Prostate gland (tissue), 2 donors: ENCODE measurements around the gene ABHD17C. TPM values are rescaled to one million over a fixed set of nuclear protein-coding genes. Genes with fewer than 3 reads are reported as not detected.

ENCODE experiments used
- DNase-seq: peaks from one replicate; pipeline ENCODE4 v3.0.0-alpha.2; 2019; ENCODE audit warnings: low spot score
- H3K27ac ChIP-seq, 2 donors: fragments of 200-600 bp; sonication (generic); 2 replicates each; pipeline ENCODE4 v1.5.1; 2017 to 2019
- H3K27me3 ChIP-seq: fragments of 200-600 bp; sonication (generic); replicated peaks from 2 replicates; pipeline ENCODE4 v1.5.1; 2019; ENCODE audit not compliant: insufficient read depth
- H3K36me3 ChIP-seq, 2 donors: fragments of 200-600 bp; sonication (generic); 1 replicate in 1 of 2; 2 replicates in 1 of 2; pipeline versions ENCODE4 v1.5.1 to v1.8.1; 2017 to 2019
- H3K4me1 ChIP-seq: fragments of 200-600 bp; sonication (generic); replicated peaks from 2 replicates; pipeline ENCODE4 v1.5.1; 2019
- H3K4me3 ChIP-seq, 2 donors: fragments of 200-600 bp; sonication (generic); 2 replicates each; pipeline ENCODE4 v1.5.1; 2017 to 2019
- H3K9me3 ChIP-seq: fragments of 200-600 bp; sonication (generic); 2 replicates; pipeline ENCODE4 v1.5.1; 2017
- CTCF ChIP-seq, 4 experiments: fragments of 200-600 bp in 2 of 4; fragments of 450-650 bp in 2 of 4; sonication (generic) in 2 of 4; IDR thresholded peaks; 1 replicate in 3 of 4; 2 replicates in 1 of 4; pipeline ENCODE4 v1.5.1; 2016 to 2019; ENCODE audit warnings: antibody characterized with exemption in 4 of 4, mild to moderate bottlenecking in 2 of 4, moderate library complexity in 2 of 4
- POLR2A ChIP-seq: fragments of 450-650 bp; IDR thresholded peaks from one replicate; pipeline ENCODE4 v1.6.1; 2016; ENCODE audit warnings: antibody characterized with exemption, mild to moderate bottlenecking
- POLR2AphosphoS5 ChIP-seq: sonication (generic); formaldehyde crosslinking; IDR thresholded peaks from one replicate; pipeline ENCODE4 v1.6.1; 2017; ENCODE audit warnings: antibody characterized with exemption
- WGBS: methylation state at CpG from one replicate; pipeline ENCODE4 v1.1.5; 2018; 5-methylcytosine and 5-hydroxymethylcytosine counted together
- intact Hi-C: fragments of 100-400 bp; cut with DNase I; formaldehyde crosslinking; loops from one replicate; pipeline ENCODE4 v1.14.2; 2022
- total RNA-seq, 2 donors: library from RNA; depleted of rRNA; stranded (reverse); fragments of >200 nt; gene quantifications; one replicate each; pipeline ENCODE4 v1.1.0, GENCODE V29; 2016

ABHD17C gene
- total RNA-seq, 2 donors from 2014 or later, result 13.6 to 32.4 TPM

GRCh38 chr15:80769829-80770705, 75.0 kb downstream of the ABHD17C start:
- no peaks in the 10 kb centered on the region for H3K4me1 ChIP-seq
- no peaks in the 10 kb centered on the region for H3K9me3 ChIP-seq
- no peaks in the 10 kb centered on the region for H3K36me3 ChIP-seq
- 82% methylated on average over 7 of the region's 7 CpGs for WGBS
- no peak overlapping the region for H3K27ac ChIP-seq
- no peak for DNase-seq
- intact Hi-C loops, result no loop called here
- H3K27me3 ChIP-seq, result no peaks in the 10 kb centered on the region
- no peak overlapping the region for H3K4me3 ChIP-seq
- no peak for TF ChIP-seq POLR2A
- TF ChIP-seq POLR2AphosphoS5, result no peak
- TF ChIP-seq CTCF (IDR thresholded peaks at IDR 0.05), result no peak

GRCh38 chr15:80773122-80773551, 78.0 kb downstream of the ABHD17C start:
- Histone ChIP-seq H3K36me3 (no peaks in the 10 kb centered on the region), H3K9me3 (no peaks in the 10 kb centered on the region), H3K4me1 (peaks cover 1% of the 10 kb centered on the region), H3K27ac (no peak overlapping the region), H3K27me3 (no peaks in the 10 kb centered on the region), H3K4me3 (no peak overlapping the region)
- WGBS, result 65% methylated on average over 8 of the region's 8 CpGs
- DNase-seq, result no peak
- TF ChIP-seq POLR2AphosphoS5 (no peak), CTCF (IDR thresholded peaks at IDR 0.05) (no peak), POLR2A (no peak)
- intact Hi-C loops, result no loop called here

- Histone ChIP-seq H3K27me3 (no peaks in the 10 kb centered on the region), H3K4me3 (no peak overlapping the region), H3K27ac (no peak overlapping the region), H3K36me3 (no peaks in the 10 kb centered on the region), H3K4me1 (peaks cover 6% of the 10 kb centered on the region), H3K9me3 (no peaks in the 10 kb centered on the region)
- intact Hi-C loops, result no loop called here
- DNase-seq, result no peak
- TF ChIP-seq POLR2AphosphoS5 (no peak), CTCF (IDR thresholded peaks at IDR 0.05) (no peak)
- WGBS, result 70% methylated on average over 5 of the region's 5 CpGs
These were observed 78.8 kb downstream of the ABHD17C start for GRCh38 chr15:80773792-80774352.

- H3K36me3 ChIP-seq, result no peaks in the 10 kb centered on the region
- peaks cover 6% of the 10 kb centered on the region for H3K4me1 ChIP-seq
- intact Hi-C loops, result no loop called here
- no peaks in the 10 kb centered on the region for H3K27me3 ChIP-seq
- 66% methylated on average over 1 of the region's 1 CpG for WGBS
- H3K27ac ChIP-seq, result no peak overlapping the region
- H3K4me3 ChIP-seq, result no peak overlapping the region
- no peak for DNase-seq
- TF ChIP-seq POLR2AphosphoS5 (no peak), CTCF (IDR thresholded peaks at IDR 0.05) (no peak), POLR2A (no peak)
- H3K9me3 ChIP-seq, result no peaks in the 10 kb centered on the region
These were observed 79.4 kb downstream of the ABHD17C start for GRCh38 chr15:80774486-80774885.
